ENCODE measurements around the gene TESMIN.

TESMIN gene

GRCh38 chr11:68767672-68768071, 16.4 kb upstream of the TESMIN start:
- no peaks in the 10 kb centered on the region for H3K27me3 ChIP-seq
- H3K4me1 ChIP-seq, result no peaks in the 10 kb centered on the region
- no peak overlapping the region for H3K27ac ChIP-seq
- no peaks in the 10 kb centered on the region for H3K9me3 ChIP-seq
- H3K36me3 ChIP-seq, result peaks cover 73 to 96% (median 86%) of the 10 kb centered on the region in 3 donors
- no peak overlapping the region for H3K4me3 ChIP-seq
- intact Hi-C loops (cut with DNase I; ENCODE audit: low total_unique reads), result loop anchor here (2.0 kb wide), 1 partner anchor 73 kb away; no protein-coding TSS in a partner anchor
- no peak for DNase-seq
- TF ChIP-seq CTCF (IDR thresholded peaks at IDR 0.05), result no peak

GRCh38 chr11:68766786-68767185, 15.5 kb upstream of the TESMIN start:
- intact Hi-C loops (cut with DNase I; ENCODE audit: low total_unique reads), result loop anchor here (2.0 kb wide), 1 partner anchor 72 kb away; no protein-coding TSS in a partner anchor
- no peak for TF ChIP-seq CTCF (IDR thresholded peaks at IDR 0.05)
- peaks cover 73 to 96% (median 86%) of the 10 kb centered on the region in 3 donors for H3K36me3 ChIP-seq

GRCh38 chr11:68764746-68765145, 13.4 kb upstream of the TESMIN start:
- Histone ChIP-seq H3K9me3 (no peaks in the 10 kb centered on the region), H3K27ac (no peak overlapping the region), H3K36me3 (peaks cover 73 to 96% (median 85%) of the 10 kb centered on the region in 3 donors), H3K4me1 (no peaks in the 10 kb centered on the region), H3K27me3 (no peaks in the 10 kb centered on the region), H3K4me3 (no peak overlapping the region)
- intact Hi-C loops (cut with DNase I; ENCODE audit: low total_unique reads), result no loop called here
- no peak for DNase-seq
- TF ChIP-seq CTCF (IDR thresholded peaks at IDR 0.05), result no peak

More at GRCh38 chr11:68766786-68767185, 15.5 kb upstream of the TESMIN start:
- Histone ChIP-seq H3K27ac (no peak overlapping the region), H3K4me1 (no peaks in the 10 kb centered on the region), H3K27me3 (no peaks in the 10 kb centered on the region), H3K4me3 (no peak overlapping the region), H3K9me3 (no peaks in the 10 kb centered on the region)
- DNase-seq, result no peak

- H3K27ac ChIP-seq, result no peak overlapping the region
- no peak for TF ChIP-seq CTCF (IDR thresholded peaks at IDR 0.05)
- no peaks in the 10 kb centered on the region for H3K9me3 ChIP-seq
- no peak overlapping the region for H3K4me3 ChIP-seq
- DNase-seq, result no peak
- H3K4me1 ChIP-seq, result no peaks in the 10 kb centered on the region
- H3K27me3 ChIP-seq, result no peaks in the 10 kb centered on the region
- intact Hi-C loops (cut with DNase I; ENCODE audit: low total_unique reads), result no loop called here
- peaks cover 75 to 96% (median 85%) of the 10 kb centered on the region in 3 donors for H3K36me3 ChIP-seq
Measured at GRCh38 chr11:68763926-68764657, 12.8 kb upstream of the TESMIN start.

GRCh38 chr11:68763181-68763721, 11.9 kb upstream of the TESMIN start:
- intact Hi-C loops (cut with DNase I; ENCODE audit: low total_unique reads), result no loop called here
- H3K27me3 ChIP-seq, result no peaks in the 10 kb centered on the region
- no peak for TF ChIP-seq CTCF (IDR thresholded peaks at IDR 0.05)
- H3K4me1 ChIP-seq, result no peaks in the 10 kb centered on the region
- H3K27ac ChIP-seq, result no peak overlapping the region
- H3K36me3 ChIP-seq, result peaks cover 75 to 96% (median 85%) of the 10 kb centered on the region in 3 donors
- H3K9me3 ChIP-seq, result no peaks in the 10 kb centered on the region
- no peak for DNase-seq
- no peak overlapping the region for H3K4me3 ChIP-seq
